Measurements from ENCODE around the gene PARD3.

GRCh38 chr10:34641913-34642558 is 173.1 kb downstream of the PARD3 start:
- TF ChIP-seq, protein P1, sequence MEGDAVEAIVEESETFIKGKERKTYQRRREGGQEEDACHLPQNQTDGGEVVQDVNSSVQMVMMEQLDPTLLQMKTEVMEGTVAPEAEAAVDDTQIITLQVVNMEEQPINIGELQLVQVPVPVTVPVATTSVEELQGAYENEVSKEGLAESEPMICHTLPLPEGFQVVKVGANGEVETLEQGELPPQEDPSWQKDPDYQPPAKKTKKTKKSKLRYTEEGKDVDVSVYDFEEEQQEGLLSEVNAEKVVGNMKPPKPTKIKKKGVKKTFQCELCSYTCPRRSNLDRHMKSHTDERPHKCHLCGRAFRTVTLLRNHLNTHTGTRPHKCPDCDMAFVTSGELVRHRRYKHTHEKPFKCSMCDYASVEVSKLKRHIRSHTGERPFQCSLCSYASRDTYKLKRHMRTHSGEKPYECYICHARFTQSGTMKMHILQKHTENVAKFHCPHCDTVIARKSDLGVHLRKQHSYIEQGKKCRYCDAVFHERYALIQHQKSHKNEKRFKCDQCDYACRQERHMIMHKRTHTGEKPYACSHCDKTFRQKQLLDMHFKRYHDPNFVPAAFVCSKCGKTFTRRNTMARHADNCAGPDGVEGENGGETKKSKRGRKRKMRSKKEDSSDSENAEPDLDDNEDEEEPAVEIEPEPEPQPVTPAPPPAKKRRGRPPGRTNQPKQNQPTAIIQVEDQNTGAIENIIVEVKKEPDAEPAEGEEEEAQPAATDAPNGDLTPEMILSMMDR (IDR thresholded peaks at IDR 0.05; ENCODE audit: insufficient read depth, low read depth, low read length): no peak
- TF ChIP-seq EZH2 (IDR thresholded peaks at IDR 0.05; ENCODE audit: insufficient read depth, low read length): no peak

Measured in astrocyte (in vitro differentiated cells and primary cell).